ENCODE results near the gene ENPEP. TPM values are rescaled to one million over a fixed set of nuclear protein-coding genes. Genes with fewer than 3 reads are reported as not detected.

ENPEP gene
- total and polyA plus RNA-seq, 8 donors = 0.19 to 11.9 (median 0.45) TPM; not detected in 1

DNA sequence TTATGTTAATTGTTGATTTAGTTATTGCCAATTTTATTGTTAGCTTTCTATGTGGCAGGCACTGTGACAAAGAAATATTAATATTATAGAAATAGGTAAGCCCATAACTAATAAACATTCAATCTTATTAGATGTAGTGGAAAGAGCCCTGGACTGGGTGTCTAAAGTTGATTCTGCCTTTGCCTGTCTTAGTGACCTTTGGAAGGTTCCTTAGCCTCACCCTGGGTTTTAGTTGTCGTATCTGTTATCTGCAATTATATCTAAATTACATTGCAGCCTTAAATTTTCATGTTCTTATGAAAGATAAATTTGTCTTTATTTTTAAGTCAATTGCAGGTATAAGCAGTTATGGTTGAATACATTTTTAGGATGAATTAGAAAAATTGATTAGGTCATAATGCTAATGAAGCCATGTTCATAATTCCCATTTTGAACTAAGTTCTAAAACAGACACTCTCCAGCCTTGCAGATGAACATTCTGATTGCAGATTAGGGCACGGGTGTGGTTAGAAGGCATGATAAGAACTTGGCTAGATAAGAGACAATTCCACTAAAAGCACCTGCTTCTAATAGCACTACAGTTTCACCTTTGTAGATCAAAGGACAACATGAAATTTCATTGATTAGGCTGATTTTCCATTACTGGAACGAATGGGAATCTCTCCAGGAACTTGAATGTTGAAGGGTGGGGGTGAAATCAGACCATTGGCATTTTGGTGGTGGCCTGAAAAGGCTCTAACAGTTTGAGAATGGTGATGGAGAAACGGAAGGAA is 17.3 kb upstream of the ENPEP start:
- DNase-seq = no peak
- Histone ChIP-seq H3K27ac (no peak overlapping the region), H3K36me3 (no peaks in the 10 kb centered on the region), H3K9me3 (no peaks in the 10 kb centered on the region), H3K4me3 (no peak overlapping the region), H3K27me3 (peaks cover 0 to 10% (median 0%) of the 10 kb centered on the region in 3 donors), H3K4me1 (no peaks in the 10 kb centered on the region)
- intact Hi-C loops (cut with DNase I; ENCODE audit: low total_unique reads) = no loop called here
- TF ChIP-seq POLR2AphosphoS5 (IDR thresholded peaks at IDR 0.05) (no peak), POLR2A (IDR thresholded peaks at IDR 0.05) (no peak)
- WGBS, 5 donors = 36 to 55% (median 48%) methylated on average over 4 of the region's 4 CpGs

DNA sequence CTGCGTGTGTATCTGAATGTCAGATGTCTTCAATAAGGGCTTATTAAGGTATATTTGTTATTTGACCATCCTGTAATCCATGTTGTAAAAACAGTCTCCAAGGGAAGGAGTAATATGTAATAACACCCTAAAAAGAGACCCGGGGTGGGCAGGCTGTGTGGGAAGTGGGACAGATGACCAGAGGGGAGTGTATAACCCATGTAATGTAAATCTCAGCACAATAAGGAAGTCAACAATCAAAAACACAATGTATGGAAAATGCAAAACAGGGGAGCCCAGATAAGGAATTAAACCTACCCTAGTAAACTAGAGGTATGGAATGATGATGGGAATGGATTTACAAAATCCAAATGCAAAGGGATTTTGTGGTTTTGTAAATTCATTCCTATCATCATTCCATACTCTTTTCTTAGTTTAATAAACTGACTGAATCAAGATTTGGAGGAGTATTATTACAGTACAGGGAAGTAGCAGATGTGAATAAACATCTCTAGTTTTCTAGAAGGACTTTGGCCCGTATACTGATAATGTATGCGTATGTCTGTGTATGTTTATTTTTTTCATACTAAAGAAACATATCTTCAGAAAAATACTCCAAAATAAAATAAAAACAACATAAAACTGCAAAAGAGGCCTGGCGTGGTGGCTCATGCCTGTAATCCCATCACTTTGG is 15.7 kb upstream of the ENPEP start:
- Histone ChIP-seq H3K9me3 (no peaks in the 10 kb centered on the region), H3K4me1 (no peaks in the 10 kb centered on the region), H3K36me3 (no peaks in the 10 kb centered on the region), H3K27me3 (peaks cover 0 to 12% (median 0%) of the 10 kb centered on the region in 3 donors), H3K4me3 (no peak overlapping the region), H3K27ac (no peak overlapping the region)
- no peak for DNase-seq
- intact Hi-C loops (cut with DNase I; ENCODE audit: low total_unique reads) = no loop called here
- TF ChIP-seq POLR2A (IDR thresholded peaks at IDR 0.05) (no peak), POLR2AphosphoS5 (IDR thresholded peaks at IDR 0.05) (no peak), EP300 (IDR thresholded peaks at IDR 0.05) (no peak)
- TF ChIP-seq, protein P1, sequence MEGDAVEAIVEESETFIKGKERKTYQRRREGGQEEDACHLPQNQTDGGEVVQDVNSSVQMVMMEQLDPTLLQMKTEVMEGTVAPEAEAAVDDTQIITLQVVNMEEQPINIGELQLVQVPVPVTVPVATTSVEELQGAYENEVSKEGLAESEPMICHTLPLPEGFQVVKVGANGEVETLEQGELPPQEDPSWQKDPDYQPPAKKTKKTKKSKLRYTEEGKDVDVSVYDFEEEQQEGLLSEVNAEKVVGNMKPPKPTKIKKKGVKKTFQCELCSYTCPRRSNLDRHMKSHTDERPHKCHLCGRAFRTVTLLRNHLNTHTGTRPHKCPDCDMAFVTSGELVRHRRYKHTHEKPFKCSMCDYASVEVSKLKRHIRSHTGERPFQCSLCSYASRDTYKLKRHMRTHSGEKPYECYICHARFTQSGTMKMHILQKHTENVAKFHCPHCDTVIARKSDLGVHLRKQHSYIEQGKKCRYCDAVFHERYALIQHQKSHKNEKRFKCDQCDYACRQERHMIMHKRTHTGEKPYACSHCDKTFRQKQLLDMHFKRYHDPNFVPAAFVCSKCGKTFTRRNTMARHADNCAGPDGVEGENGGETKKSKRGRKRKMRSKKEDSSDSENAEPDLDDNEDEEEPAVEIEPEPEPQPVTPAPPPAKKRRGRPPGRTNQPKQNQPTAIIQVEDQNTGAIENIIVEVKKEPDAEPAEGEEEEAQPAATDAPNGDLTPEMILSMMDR (IDR thresholded peaks at IDR 0.05) = no peak
- 63 to 77% (median 71%) methylated on average over 5 of the region's 5 CpGs for WGBS, 5 donors

DNA sequence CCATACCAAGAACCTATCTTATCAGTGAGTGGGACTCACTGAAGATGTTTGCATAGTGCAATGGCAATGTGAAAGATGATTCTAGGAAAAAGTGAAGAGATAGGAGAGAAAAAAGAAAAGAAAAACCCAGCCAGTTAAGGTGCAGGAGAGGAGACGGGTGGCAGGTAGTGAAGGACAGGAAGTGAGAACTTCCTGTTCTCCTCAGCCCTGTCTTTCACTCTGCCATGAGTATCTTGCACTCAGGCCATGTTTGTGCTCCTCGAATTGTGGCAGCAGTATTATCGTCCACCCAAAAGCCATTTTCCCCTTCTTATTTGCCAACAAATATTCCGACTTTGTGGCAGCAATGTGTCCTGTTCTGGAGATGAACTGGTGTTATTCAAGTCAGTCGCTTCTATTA is 8.6 kb upstream of the ENPEP start:
- peaks cover 0 to 5% (median 2%) of the 10 kb centered on the region in 3 donors for H3K27me3 ChIP-seq
- WGBS, 5 donors = 74 to 83% (median 80%) methylated on average over 5 of the region's 5 CpGs
- peaks cover 0 to 7% (median 2%) of the 10 kb centered on the region in 4 donors for H3K9me3 ChIP-seq
- no peak overlapping the region for H3K4me3 ChIP-seq
- TF ChIP-seq EP300 (IDR thresholded peaks at IDR 0.05) = no peak
- TF ChIP-seq, protein P1 (IDR thresholded peaks at IDR 0.05) = no peak
- no peak for TF ChIP-seq POLR2A (IDR thresholded peaks at IDR 0.05)
- no peak for TF ChIP-seq POLR2AphosphoS5 (IDR thresholded peaks at IDR 0.05)
- intact Hi-C loops (cut with DNase I; ENCODE audit: low total_unique reads) = no loop called here
- no peak for DNase-seq
- H3K4me1 ChIP-seq = no peaks in the 10 kb centered on the region
- no peaks in the 10 kb centered on the region for H3K36me3 ChIP-seq
- H3K27ac ChIP-seq = no peak overlapping the region

DNA sequence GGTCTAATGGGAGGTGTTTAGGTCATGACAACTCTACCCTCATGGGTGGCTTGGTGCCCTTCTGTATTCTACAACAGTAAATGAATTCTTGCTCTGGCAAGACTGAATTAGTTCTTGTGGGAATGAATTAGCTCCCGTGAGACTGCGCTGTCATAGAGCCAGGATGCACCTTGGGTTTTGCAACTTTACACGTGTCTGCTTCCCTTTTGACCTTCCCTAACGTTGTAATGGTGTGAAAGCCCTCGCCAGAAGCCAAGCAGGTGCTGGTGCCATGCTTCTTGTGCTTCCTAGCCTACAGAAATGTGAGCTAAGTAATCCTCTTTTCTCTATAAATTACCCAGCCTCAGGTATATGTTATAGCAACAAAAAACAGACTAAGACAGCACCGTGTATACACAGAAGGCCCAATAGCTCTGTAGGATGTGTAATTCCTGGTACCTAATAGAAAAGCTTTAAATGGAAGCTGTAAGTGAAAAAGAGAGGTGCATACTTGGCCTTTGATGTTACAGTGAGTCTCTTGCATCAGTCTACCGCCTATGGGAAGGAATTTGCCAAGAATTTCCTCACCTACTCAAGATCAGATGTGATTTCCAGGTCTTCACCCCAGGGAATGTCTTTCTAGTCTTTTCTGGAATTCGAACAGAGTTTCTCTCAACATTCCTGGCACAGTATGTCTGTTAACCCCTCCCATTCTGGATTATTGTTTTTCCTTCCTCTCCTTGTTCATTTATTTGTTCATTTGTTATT is 3.2 kb upstream of the ENPEP start:
- H3K4me1 ChIP-seq = peaks cover 0 to 13% (median 0%) of the 10 kb centered on the region in 4 donors
- TF ChIP-seq POLR2A (IDR thresholded peaks at IDR 0.05) = no peak
- TF ChIP-seq, protein P1 (IDR thresholded peaks at IDR 0.05) = no peak
- TF ChIP-seq POLR2AphosphoS5 (IDR thresholded peaks at IDR 0.05) = no peak
- no peak for TF ChIP-seq EP300 (IDR thresholded peaks at IDR 0.05)
- no peak overlapping the region for H3K27ac ChIP-seq
- no peak for DNase-seq
- intact Hi-C loops (cut with DNase I; ENCODE audit: low total_unique reads) = no loop called here
- H3K9me3 ChIP-seq = peaks cover 0 to 7% (median 2%) of the 10 kb centered on the region in 4 donors
- WGBS, 5 donors = 42 to 59% (median 48%) methylated on average over 8 of the region's 8 CpGs
- no peak overlapping the region for H3K4me3 ChIP-seq
- H3K36me3 ChIP-seq = no peaks in the 10 kb centered on the region
- peaks cover 0 to 39% (median 16%) of the 10 kb centered on the region in 3 donors for H3K27me3 ChIP-seq

All from stomach (tissue), 9 donors.